ENCODE data around the gene STAT2.
"Not testable (repeated sequence)": the region's sequence is repeated elsewhere in the genome, so short reads cannot be mapped to it uniquely, and the experiment has no call there.

The STAT2 gene

DNA sequence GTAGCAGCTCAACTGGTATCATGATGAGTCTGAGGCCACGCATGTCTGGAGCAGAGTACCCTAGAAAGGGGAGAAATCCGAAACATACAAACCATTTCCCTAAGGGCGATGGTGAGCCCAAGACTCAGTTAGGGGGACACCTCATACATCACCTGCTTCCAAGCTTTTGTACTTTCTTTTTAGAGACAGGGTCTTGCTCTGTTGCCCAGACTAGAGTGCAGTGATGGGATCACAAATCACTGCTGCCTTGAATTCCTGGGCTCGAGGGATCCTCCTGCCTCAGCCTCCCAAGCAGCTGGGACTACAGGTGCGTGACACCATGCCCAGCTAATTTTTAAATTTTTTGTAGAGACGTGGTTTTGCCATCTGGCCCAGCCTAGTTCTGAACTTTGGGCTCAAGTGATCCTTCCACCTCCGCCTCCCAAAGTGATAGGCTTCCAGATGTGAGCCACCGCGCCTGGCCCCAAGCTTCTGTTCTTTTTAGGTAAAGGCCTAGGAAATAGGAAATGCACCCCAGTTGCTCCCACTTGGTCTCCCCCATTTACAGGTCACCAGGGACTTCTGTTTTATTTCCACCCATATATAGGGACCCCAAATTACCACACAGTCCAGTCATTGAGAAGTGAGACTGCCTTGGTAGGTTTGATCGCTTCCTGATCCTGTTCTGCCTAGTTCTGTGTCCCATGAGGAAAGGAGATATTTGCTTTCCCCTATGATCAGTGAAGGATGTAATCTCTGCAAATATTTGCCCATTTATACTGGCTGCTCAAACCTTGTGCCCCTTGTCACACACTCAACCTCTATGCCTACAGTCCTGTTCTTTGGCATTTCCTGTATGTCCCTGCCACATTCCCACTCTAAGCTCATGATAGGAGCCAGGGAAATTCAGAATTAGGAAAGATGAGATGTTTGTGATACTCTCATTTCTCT is 2.5 kb upstream of the STAT2 start, which contains the start of gene APOF:
APOF (minus strand) TSS at position 728 of the 930 bp plus-strand sequence; CDS start at position 616, 112 bp downstream.
- DNase-seq (ENCODE audit: low read depth), result no peak

DNA sequence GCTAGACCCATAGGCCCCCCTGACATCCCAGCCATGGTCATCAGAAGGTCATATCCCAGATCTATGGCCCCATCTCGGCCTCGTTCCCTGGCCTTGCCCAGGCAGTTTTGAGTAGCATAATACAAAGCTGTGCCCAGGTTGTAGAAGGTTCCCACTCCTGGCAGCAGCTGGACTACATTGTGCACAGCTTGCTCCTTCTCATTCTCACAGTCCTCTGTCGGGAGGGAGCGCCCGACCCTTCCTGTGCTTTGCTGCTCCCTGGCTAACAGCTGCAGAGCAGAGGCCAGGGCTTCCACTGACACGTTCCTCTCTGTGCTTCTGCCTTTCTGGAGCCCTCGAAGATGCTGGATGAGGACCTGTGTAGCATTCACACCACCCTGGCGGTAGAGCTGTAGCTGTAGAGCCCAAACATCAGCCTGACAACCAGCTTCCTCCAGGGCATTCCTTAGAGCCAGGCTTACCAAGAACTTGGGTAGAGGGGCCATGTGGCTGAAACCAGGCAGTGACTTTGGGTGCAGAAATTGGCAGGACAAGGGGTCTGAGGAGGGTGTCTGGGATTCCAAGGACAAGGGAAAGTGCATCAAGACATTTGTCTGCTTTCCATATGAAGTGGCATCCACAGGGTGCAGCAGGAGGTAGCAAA is 1.7 kb upstream of the STAT2 start:
- DNase-seq (ENCODE audit: low read depth), result no peak

GRCh38 chr12:56358836-56359532 is 923 bp downstream of the STAT2 start:
- no peak for DNase-seq (ENCODE audit: low read depth)

- DNase-seq (ENCODE audit: low read depth), result no peak
These were observed 8.6 kb downstream of the STAT2 start for GRCh38 chr12:56351325-56351724.

- no peak for DNase-seq (ENCODE audit: low read depth)
These were observed 9.2 kb downstream of the STAT2 start for GRCh38 chr12:56350662-56351061.

GRCh38 chr12:56348776-56349175 is 11.1 kb downstream of the STAT2 start:
- DNase-seq (ENCODE audit: low read depth), result no peak

DNA sequence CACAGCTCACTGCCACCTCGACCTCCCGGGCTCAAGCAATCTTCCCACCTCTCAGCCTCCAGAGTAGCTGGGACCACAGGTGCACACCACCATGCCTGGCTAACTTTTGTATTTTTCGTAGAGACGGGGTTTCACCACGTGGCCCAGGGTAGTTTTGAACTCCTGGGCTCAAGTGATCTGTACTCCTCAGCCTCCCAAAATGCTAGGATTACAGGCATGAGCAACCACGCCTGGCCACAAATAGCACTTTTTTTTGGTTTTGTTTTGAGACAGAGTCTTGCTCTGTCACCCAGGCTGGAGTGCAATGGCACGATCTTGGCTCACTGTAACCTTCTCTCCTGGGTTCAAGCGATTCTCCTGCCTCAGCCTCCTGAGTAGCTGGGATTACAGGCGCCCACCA is 12.7 kb downstream of the STAT2 start:
- not testable (repeated sequence) for DNase-seq (ENCODE audit: low read depth)

GRCh38 chr12:56346675-56347074 is 13.2 kb downstream of the STAT2 start:
- DNase-seq (ENCODE audit: low read depth), result no peak

- DNase-seq (ENCODE audit: low read depth), result not testable (repeated sequence)
These were observed 17.6 kb downstream of the STAT2 start for GRCh38 chr12:56342290-56342689.

DNA sequence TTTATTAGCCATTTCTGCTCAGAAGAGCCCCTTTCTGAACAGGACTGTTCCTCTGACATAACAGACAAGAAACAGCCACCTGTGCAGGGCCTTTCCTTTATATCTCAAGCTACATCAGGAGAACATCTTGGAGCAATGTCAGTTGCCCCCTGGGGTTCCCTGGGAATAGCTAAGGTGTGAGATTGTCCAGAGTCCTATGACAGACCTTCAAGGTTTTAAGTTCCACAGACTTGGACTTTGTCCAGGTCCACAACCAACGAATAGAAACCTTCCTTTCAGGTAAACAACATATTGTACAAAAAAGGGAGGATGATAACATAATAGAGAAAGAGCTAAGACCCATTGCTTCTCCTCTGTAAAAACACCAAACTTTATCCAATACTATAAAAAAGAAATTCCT is 18.3 kb downstream of the STAT2 start:
- no peak for DNase-seq (ENCODE audit: low read depth)

- DNase-seq (ENCODE audit: low read depth), result no peak
These were observed 20.8 kb downstream of the STAT2 start for GRCh38 chr12:56339158-56339422.

GRCh38 chr12:56338308-56339157 is 21.4 kb downstream of the STAT2 start, which contains the start of gene IL23A:
TSS of gene IL23A (plus strand) at chr12:56338884. CDS start at chr12:56339045, 161 bp downstream.
- DNase-seq (ENCODE audit: low read depth), result peak; percentile 85

DNA sequence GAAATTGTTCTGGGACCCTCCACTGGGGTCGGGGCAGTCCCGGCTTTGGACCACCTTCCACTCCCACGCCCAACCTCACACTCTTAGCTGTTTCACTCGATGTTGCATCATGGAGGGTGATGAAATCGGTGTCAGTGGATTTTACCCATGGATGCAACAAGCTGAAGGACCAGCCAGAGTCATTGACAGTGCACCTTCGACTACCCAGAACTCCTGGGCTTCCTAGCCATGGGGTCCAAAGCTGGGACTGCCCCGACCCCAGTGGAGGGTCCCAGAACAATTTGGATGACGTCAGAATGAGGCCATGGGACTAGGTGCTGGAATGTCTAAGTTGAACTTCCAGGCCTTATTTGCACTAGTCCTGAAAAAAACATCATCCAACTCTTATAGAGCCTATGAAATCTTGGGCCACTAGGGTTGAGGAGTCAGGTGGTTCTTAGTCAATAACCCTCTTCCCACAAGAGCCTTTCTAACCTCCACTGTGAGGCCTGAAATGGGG is 22.1 kb downstream of the STAT2 start:
- DNase-seq (ENCODE audit: low read depth), result no peak

GRCh38 chr12:56336361-56337167 is 23.3 kb downstream of the STAT2 start:
- DNase-seq (ENCODE audit: low read depth), result no peak

GRCh38 chr12:56335527-56335926 is 24.4 kb downstream of the STAT2 start:
- DNase-seq (ENCODE audit: low read depth), result not testable (repeated sequence)

- DNase-seq (ENCODE audit: low read depth), result no peak
These were observed 25.5 kb downstream of the STAT2 start for GRCh38 chr12:56334490-56334793.

- DNase-seq (ENCODE audit: low read depth), result peak; percentile 90
These were observed 26.0 kb downstream of the STAT2 start, which contains the start of gene PAN2 for GRCh38 chr12:56333679-56334489. TSS of gene PAN2 (minus strand) at chr12:56334000. CDS start at chr12:56333094, 906 bp downstream.

- no peak for DNase-seq (ENCODE audit: low read depth)
These were observed 26.7 kb downstream of the STAT2 start for GRCh38 chr12:56333197-56333678.

GRCh38 chr12:56332512-56333196 is 27.3 kb downstream of the STAT2 start:
- no peak for DNase-seq (ENCODE audit: low read depth)

All from activated T-cell treated with anti-CD3 and anti-CD28 coated beads for 24 hours (primary cell).